Spinal cord (tissue), 10 donors: ENCODE measurements around the gene PLEKHS1. TPM values are rescaled to one million over a fixed set of nuclear protein-coding genes. Genes with fewer than 3 reads are reported as not detected.
A peak's percentile ranks its signal among the peaks of the same experiment; 100 is the strongest.

Source experiments
- DNase-seq, 6 donors: peaks; one replicate each; pipeline versions ENCODE4 v3.0.0 to v3.0.0-alpha.2; 2013 to 2015; ENCODE audit warnings: low spot score in 6 of 6, low read depth in 4 of 6
- H3K27ac ChIP-seq: one replicate; pipeline ENCODE4 v1.5.1; 2013; ENCODE audit warnings: low read depth, low read length, control low read depth
- H3K27me3 ChIP-seq: one replicate; pipeline ENCODE4 v1.6.1; 2013; ENCODE audit warnings: low read length; ENCODE audit not compliant: control insufficient read depth, insufficient read depth
- H3K36me3 ChIP-seq: one replicate; pipeline ENCODE4 v1.6.1; 2013; ENCODE audit warnings: low read length; ENCODE audit not compliant: control insufficient read depth, insufficient read depth
- H3K4me1 ChIP-seq: one replicate; pipeline ENCODE4 v1.6.1; 2013; ENCODE audit warnings: low read length; ENCODE audit not compliant: control insufficient read depth, insufficient read depth
- H3K4me3 ChIP-seq: one replicate; pipeline ENCODE4 v1.5.1; 2013; ENCODE audit warnings: low read depth, low read length, control low read depth
- H3K9me3 ChIP-seq: one replicate; pipeline ENCODE4 v1.6.1; 2013; ENCODE audit warnings: low read length; ENCODE audit not compliant: control insufficient read depth, insufficient read depth
- WGBS: methylation state at CpG from one replicate; pipeline ENCODE4 v1.1.5; 2013; ENCODE audit warnings: missing lambda C conversion rate; ENCODE audit not compliant: insufficient coverage; 5-methylcytosine and 5-hydroxymethylcytosine counted together
- polyA plus RNA-seq, 2 donors: library from polyadenylated mRNA; unstranded; fragments of 120-200 nt; gene quantifications; one replicate each; pipeline ENCODE4 v1.2.1, GENCODE V29; 2013; ENCODE audit not compliant: insufficient read length in 2 of 2
- total RNA-seq, 2 donors: library from RNA; depleted of rRNA in 1 of 2; stranded (reverse); fragments of 120-200 nt in 1 of 2; fragments of >200 nt in 1 of 2; gene quantifications; one replicate each; pipeline versions ENCODE4 v1.2.3 to v1.2.4, GENCODE V29; 2013 to 2014
- donor health status: healthy.

Gene PLEKHS1
- total and polyA plus RNA-seq, 4 donors, result 0.08 to 0.11 TPM; not detected in 2

GRCh38 chr10:113713640-113713982, 37.9 kb upstream of the PLEKHS1 start:
- peaks cover 4% of the 10 kb centered on the region for H3K36me3 ChIP-seq
- H3K4me1 ChIP-seq, result peaks cover 12% of the 10 kb centered on the region
- no CpG with 5 or more reads among the region's 2 CpGs for WGBS
- DNase-seq, result peak in 1 of 6 donors; percentile 33
- H3K9me3 ChIP-seq, result no peaks in the 10 kb centered on the region
- no peak overlapping the region for H3K27ac ChIP-seq
- no peaks in the 10 kb centered on the region for H3K27me3 ChIP-seq
- no peak overlapping the region for H3K4me3 ChIP-seq

GRCh38 chr10:113716109-113716910, 35.2 kb upstream of the PLEKHS1 start:
- Histone ChIP-seq H3K27ac (no peak overlapping the region), H3K9me3 (no peaks in the 10 kb centered on the region), H3K4me3 (no peak overlapping the region), H3K4me1 (peaks cover 5% of the 10 kb centered on the region), H3K36me3 (peaks cover 4% of the 10 kb centered on the region), H3K27me3 (no peaks in the 10 kb centered on the region)
- WGBS, result 75% methylated on average over 1 of the region's 2 CpGs
- DNase-seq, result no peak

- Histone ChIP-seq H3K9me3 (no peaks in the 10 kb centered on the region), H3K4me1 (no peaks in the 10 kb centered on the region), H3K27me3 (no peaks in the 10 kb centered on the region), H3K4me3 (no peak overlapping the region), H3K36me3 (peaks cover 4% of the 10 kb centered on the region), H3K27ac (no peak overlapping the region)
- 93% methylated on average over 12 of the region's 21 CpGs for WGBS
- DNase-seq, result no peak
Observed at GRCh38 chr10:113718969-113719822, 32.3 kb upstream of the PLEKHS1 start.

- Histone ChIP-seq H3K27ac (no peak overlapping the region), H3K4me1 (no peaks in the 10 kb centered on the region), H3K36me3 (no peaks in the 10 kb centered on the region), H3K4me3 (no peak overlapping the region), H3K27me3 (no peaks in the 10 kb centered on the region), H3K9me3 (no peaks in the 10 kb centered on the region)
- WGBS, result 73% methylated on average over 3 of the region's 8 CpGs
- no peak for DNase-seq
Observed at GRCh38 chr10:113720386-113720785, 31.1 kb upstream of the PLEKHS1 start.

- no peaks in the 10 kb centered on the region for H3K36me3 ChIP-seq
- H3K9me3 ChIP-seq, result no peaks in the 10 kb centered on the region
- H3K27ac ChIP-seq, result no peak overlapping the region
- no peak for DNase-seq
- 86% methylated on average over 7 of the region's 9 CpGs for WGBS
- H3K4me3 ChIP-seq, result no peak overlapping the region
- no peaks in the 10 kb centered on the region for H3K27me3 ChIP-seq
- no peaks in the 10 kb centered on the region for H3K4me1 ChIP-seq
Observed at GRCh38 chr10:113732160-113732881, 19.2 kb upstream of the PLEKHS1 start.

- H3K4me1 ChIP-seq, result no peaks in the 10 kb centered on the region
- no peaks in the 10 kb centered on the region for H3K36me3 ChIP-seq
- WGBS, result no CpG with 5 or more reads among the region's 4 CpGs
- H3K27me3 ChIP-seq, result no peaks in the 10 kb centered on the region
- H3K4me3 ChIP-seq, result no peak overlapping the region
- no peak for DNase-seq
- H3K27ac ChIP-seq, result no peak overlapping the region
- H3K9me3 ChIP-seq, result no peaks in the 10 kb centered on the region
Observed at GRCh38 chr10:113732966-113733365, 18.5 kb upstream of the PLEKHS1 start.

- Histone ChIP-seq H3K9me3 (no peaks in the 10 kb centered on the region), H3K27ac (no peak overlapping the region), H3K36me3 (no peaks in the 10 kb centered on the region), H3K4me3 (no peak overlapping the region), H3K4me1 (no peaks in the 10 kb centered on the region), H3K27me3 (no peaks in the 10 kb centered on the region)
- no peak for DNase-seq
- WGBS, result no CpG with 5 or more reads among the region's 4 CpGs
Observed at GRCh38 chr10:113733635-113734034, 17.8 kb upstream of the PLEKHS1 start.

- 58% methylated on average over 2 of the region's 2 CpGs for WGBS
- H3K4me1 ChIP-seq, result no peaks in the 10 kb centered on the region
- H3K36me3 ChIP-seq, result no peaks in the 10 kb centered on the region
- no peaks in the 10 kb centered on the region for H3K9me3 ChIP-seq
- DNase-seq, result peak in 2 of 6 donors; percentile 10 to 49
- no peaks in the 10 kb centered on the region for H3K27me3 ChIP-seq
- H3K4me3 ChIP-seq, result no peak overlapping the region
- no peak overlapping the region for H3K27ac ChIP-seq
Observed at GRCh38 chr10:113735913-113736312, 15.6 kb upstream of the PLEKHS1 start.

- no CpG with 5 or more reads among the region's 1 CpG for WGBS
- DNase-seq, result peak in 1 of 6 donors; percentile 21
- H3K27me3 ChIP-seq, result no peaks in the 10 kb centered on the region
- no peaks in the 10 kb centered on the region for H3K36me3 ChIP-seq
- H3K9me3 ChIP-seq, result no peaks in the 10 kb centered on the region
- no peak overlapping the region for H3K4me3 ChIP-seq
- no peak overlapping the region for H3K27ac ChIP-seq
- H3K4me1 ChIP-seq, result no peaks in the 10 kb centered on the region
Observed at GRCh38 chr10:113736576-113736975, 14.9 kb upstream of the PLEKHS1 start.
